Right ventricle myocardium inferior (tissue), 1 donor: ENCODE results near the gene TMEM131L. TPM values are rescaled to one million over a fixed set of nuclear protein-coding genes. Genes with fewer than 3 reads are reported as not detected.
"Not testable (repeated sequence)": the region's sequence is repeated elsewhere in the genome, so short reads cannot be mapped to it uniquely, and the experiment has no call there.

Experiments
- ATAC-seq: fragments of 200-7000 bp; cut with Tn5 transposase; one replicate; pipeline ENCODE4 v1.9.1; 2020; ENCODE audit warnings: mild to moderate bottlenecking, moderate library complexity
- DNase-seq: peaks from one replicate; pipeline ENCODE4 v3.0.0; 2021; ENCODE audit errors: missing footprints
- intact Hi-C: fragments of 100-400 bp; cut with DNase I; formaldehyde crosslinking; loops from one replicate; pipeline ENCODE4 v1.11.0; 2022
- total RNA-seq: library from RNA; stranded (reverse); fragmentation: NEBNext Ultra II Directional; extraction: Animal tissue kit (Norgen Biotek cat#: 25700); gene quantifications from one replicate; pipeline ENCODE4 v1.2.1, GENCODE V29; 2021
- donor health status: DM: no; HTN: yes; CAD: no; lungs with severe emphysema.

Gene TMEM131L
- total RNA-seq, 1 donor from 2014 or later: 14.4 TPM

- ATAC-seq: peak; percentile 54
- intact Hi-C loops: loop anchor here (5.0 kb wide), 2 partner anchors 49 to 64 kb away; no protein-coding TSS in a partner anchor
- DNase-seq: no peak
Measured at GRCh38 chr4:153488006-153488891, 22.1 kb downstream of the TMEM131L start.

GRCh38 chr4:153489856-153490558 is 23.8 kb downstream of the TMEM131L start:
- no peak for DNase-seq
- intact Hi-C loops: loop anchor here (5.0 kb wide), 2 partner anchors 47 to 62 kb away; no protein-coding TSS in a partner anchor
- no peak for ATAC-seq

- intact Hi-C loops: no loop called here
- ATAC-seq (no peak), DNase-seq (no peak)
Measured at GRCh38 chr4:153490985-153491483, 24.9 kb downstream of the TMEM131L start.

- intact Hi-C loops: no loop called here
- ATAC-seq (no peak), DNase-seq (no peak)
Measured at GRCh38 chr4:153494562-153494961, 28.4 kb downstream of the TMEM131L start.

GRCh38 chr4:153495480-153496193 is 29.5 kb downstream of the TMEM131L start:
- intact Hi-C loops: no loop called here
- no peak for DNase-seq

GRCh38 chr4:153497091-153497531 is 31.0 kb downstream of the TMEM131L start:
- intact Hi-C loops: no loop called here
- ATAC-seq: no peak

More at GRCh38 chr4:153495480-153496193, 29.5 kb downstream of the TMEM131L start:
- no peak for ATAC-seq

GRCh38 chr4:153497988-153498967 is 32.1 kb downstream of the TMEM131L start:
- peak; percentile 67 for ATAC-seq
- intact Hi-C loops: no loop called here
- no peak for DNase-seq

More at GRCh38 chr4:153497091-153497531, 31.0 kb downstream of the TMEM131L start:
- DNase-seq: no peak

- peak; percentile 33 for ATAC-seq
- intact Hi-C loops: no loop called here
Measured at GRCh38 chr4:153499005-153499404, 32.8 kb downstream of the TMEM131L start.

GRCh38 chr4:153501578-153501977 is 35.4 kb downstream of the TMEM131L start:
- ATAC-seq: no peak
- intact Hi-C loops: no loop called here
- no peak for DNase-seq

More at GRCh38 chr4:153499005-153499404, 32.8 kb downstream of the TMEM131L start:
- DNase-seq: no peak

- no peak for DNase-seq
- no peak for ATAC-seq
- intact Hi-C loops: no loop called here
Measured at GRCh38 chr4:153502584-153502983, 36.4 kb downstream of the TMEM131L start.

GRCh38 chr4:153506341-153507309 is 40.5 kb downstream of the TMEM131L start:
- ATAC-seq (peak; percentile 31), DNase-seq (no peak)
- intact Hi-C loops: no loop called here

- ATAC-seq: peak; percentile 34
- intact Hi-C loops: no loop called here
- no peak for DNase-seq
Measured at GRCh38 chr4:153507310-153508073, 41.3 kb downstream of the TMEM131L start.

- intact Hi-C loops, ATAC-seq, DNase-seq: not testable (repeated sequence)
Measured at GRCh38 chr4:153509212-153509611, 43.1 kb downstream of the TMEM131L start.

GRCh38 chr4:153509724-153510123 is 43.6 kb downstream of the TMEM131L start:
- no peak for ATAC-seq
- no peak for DNase-seq
- intact Hi-C loops: no loop called here

GRCh38 chr4:153510252-153511001 is 44.3 kb downstream of the TMEM131L start:
- DNase-seq: no peak
- ATAC-seq: no peak
- intact Hi-C loops: no loop called here
